H1 (cell line): ENCODE measurements around the gene SOBP. TPM values are rescaled to one million over a fixed set of nuclear protein-coding genes. Genes with fewer than 3 reads are reported as not detected.

Source experiments
- CHD7 ChIP-seq: fragments of 300-600 bp; sonication (generic); IDR thresholded peaks from 2 replicates; pipeline ENCODE4 v1.7.1; 2012; ENCODE audit warnings: low read length, moderate library complexity, mild to moderate bottlenecking, inconsistent platforms; ENCODE audit not compliant: insufficient replicate concordance
- polyA plus RNA-seq, 7 experiments: library from polyadenylated mRNA; depleted of rRNA in 3 of 7; stranded (reverse) in 5 of 7; unstranded in 2 of 7; fragments of >200 nt in 5 of 7; fragments of 200-250 nt in 2 of 7; gene quantifications; 1 replicate in 5 of 7; 2 replicates in 1 of 7; 4 replicates in 1 of 7; pipeline versions ENCODE4 v1.2.1 to v1.2.3, GENCODE V29; 2011 to 2013; ENCODE audit warnings: missing spikeins in 2 of 7, mixed read lengths in 2 of 7
- total RNA-seq: library from RNA; stranded (reverse); fragmentation: NEBNext Ultra II Directional; extraction: Animal tissue kit (Norgen Biotek cat#: 25700); gene quantifications from 2 replicates; pipeline ENCODE4 v1.2.1, GENCODE V29; 2021

Gene SOBP
- total and polyA plus RNA-seq, 2 of the 8 experiments (the other 6 are each of a cell fraction or from before 2014, with no cell fraction given): 0.45 to 6.2 TPM

- no peak for TF ChIP-seq CHD7
Observed at GRCh38 chr6:107662333-107662732, 172.4 kb downstream of the SOBP start (continued).
